ENCODE measurements around the gene SKAP1. TPM values are rescaled to one million over a fixed set of nuclear protein-coding genes. Genes with fewer than 3 reads are reported as not detected.

The SKAP1 gene
- total RNA-seq, 2 experiments from 2014 or later, result 1.2 TPM; not detected in 1

DNA sequence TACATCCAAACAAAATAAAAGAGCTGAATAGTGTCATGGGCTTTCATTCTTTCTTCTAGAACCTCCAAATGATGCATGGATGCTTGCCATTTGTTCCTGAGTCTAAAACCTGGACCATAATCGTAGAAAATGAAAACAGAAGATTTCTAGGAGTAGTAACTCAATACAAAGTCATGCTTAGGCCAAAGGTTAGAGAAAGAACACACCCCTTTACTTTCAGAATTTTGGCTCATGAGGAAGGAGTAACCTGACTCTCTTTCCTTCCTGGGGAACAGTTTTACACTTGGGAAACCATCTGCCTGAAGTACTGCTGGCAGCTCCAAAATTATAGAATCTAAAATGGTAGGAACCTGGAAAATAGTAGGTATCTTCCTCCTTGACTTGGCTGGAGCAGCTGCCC is 185.2 kb downstream of the SKAP1 start:
- ChIA-PET CTCF (ENCODE audit: unreplicated experiment) (no interaction called here), POLR2A (interaction anchor here (0.9 kb wide), 1 partner anchor 12 kb away, joined by 3 read pairs; no protein-coding TSS in a partner anchor)
- Histone ChIP-seq H3K9me3 (ENCODE audit: low read length) (no peaks in the 10 kb centered on the region), H4K20me1 (ENCODE audit: insufficient read depth, low read length) (no peaks in the 10 kb centered on the region), H2AFZ (ENCODE audit: low read length) (peak overlapping the region; percentile 73; the same call in 1 of the 2 replicates), H3K36me3 (ENCODE audit: insufficient read depth, low read length) (no peaks in the 10 kb centered on the region), H3K4me2 (ENCODE audit: low read length) (no peak overlapping the region), H3K9me2 (ENCODE audit: insufficient read depth, low read length) (no peaks in the 10 kb centered on the region), H3K4me1 (ENCODE audit: insufficient read depth, low read length, poor library complexity, severe bottlenecking) (peaks cover 5% of the 10 kb centered on the region), H3K4me3 (ENCODE audit: low read depth, low read length, poor library complexity, severe bottlenecking) (no peak overlapping the region), H3K79me2 (ENCODE audit: insufficient read depth, low read depth, low read length) (no peaks in the 10 kb centered on the region), H3K27ac (ENCODE audit: low read depth, low read length, poor library complexity, severe bottlenecking) (no peak overlapping the region)
- TF ChIP-seq, protein P1, sequence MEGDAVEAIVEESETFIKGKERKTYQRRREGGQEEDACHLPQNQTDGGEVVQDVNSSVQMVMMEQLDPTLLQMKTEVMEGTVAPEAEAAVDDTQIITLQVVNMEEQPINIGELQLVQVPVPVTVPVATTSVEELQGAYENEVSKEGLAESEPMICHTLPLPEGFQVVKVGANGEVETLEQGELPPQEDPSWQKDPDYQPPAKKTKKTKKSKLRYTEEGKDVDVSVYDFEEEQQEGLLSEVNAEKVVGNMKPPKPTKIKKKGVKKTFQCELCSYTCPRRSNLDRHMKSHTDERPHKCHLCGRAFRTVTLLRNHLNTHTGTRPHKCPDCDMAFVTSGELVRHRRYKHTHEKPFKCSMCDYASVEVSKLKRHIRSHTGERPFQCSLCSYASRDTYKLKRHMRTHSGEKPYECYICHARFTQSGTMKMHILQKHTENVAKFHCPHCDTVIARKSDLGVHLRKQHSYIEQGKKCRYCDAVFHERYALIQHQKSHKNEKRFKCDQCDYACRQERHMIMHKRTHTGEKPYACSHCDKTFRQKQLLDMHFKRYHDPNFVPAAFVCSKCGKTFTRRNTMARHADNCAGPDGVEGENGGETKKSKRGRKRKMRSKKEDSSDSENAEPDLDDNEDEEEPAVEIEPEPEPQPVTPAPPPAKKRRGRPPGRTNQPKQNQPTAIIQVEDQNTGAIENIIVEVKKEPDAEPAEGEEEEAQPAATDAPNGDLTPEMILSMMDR (conservative IDR thresholded peaks at IDR 0.05; ENCODE audit: low read length), result no peak
- TF ChIP-seq EZH2phosphoT487 (IDR thresholded peaks at IDR 0.05; ENCODE audit: borderline replicate concordance, low read depth, low read length), result no peak
- DNase-seq (ENCODE audit: low spot score), result no peak
- intact Hi-C loops (cut with micrococcal nuclease; ENCODE audit: unreplicated experiment), result no loop called here
- no TSS peak for BruUV-seq (replicated peaks)

DNA sequence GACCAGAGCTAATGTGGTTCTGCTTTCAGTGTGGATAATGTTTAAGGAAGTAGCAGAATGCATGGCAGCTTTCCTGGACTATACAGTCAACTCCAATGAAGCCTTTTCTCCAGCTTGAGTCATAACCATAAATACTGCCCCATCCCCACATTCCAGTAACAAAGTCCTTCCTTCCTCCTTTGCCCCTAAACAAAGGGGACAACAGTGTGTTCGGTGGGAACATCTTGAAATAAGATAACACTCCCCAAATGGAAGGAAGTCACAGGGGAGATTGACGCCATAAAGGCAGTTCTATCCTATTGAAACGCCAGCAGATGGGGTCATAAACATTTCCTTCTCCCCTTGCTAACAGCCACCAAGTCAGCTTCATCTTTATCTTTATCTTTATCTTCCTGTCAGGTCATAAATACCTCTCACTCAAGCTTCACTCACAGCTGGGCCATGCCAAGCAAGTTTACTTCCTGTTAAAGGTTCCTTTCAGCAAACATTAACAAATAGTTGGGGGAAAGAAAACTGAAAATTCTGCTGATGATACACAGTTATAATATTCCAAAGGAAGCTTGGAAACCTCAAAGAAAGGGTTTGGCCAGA is 185.8 kb downstream of the SKAP1 start:
- intact Hi-C loops (cut with micrococcal nuclease; ENCODE audit: unreplicated experiment), result no loop called here
- Histone ChIP-seq H3K4me3 (ENCODE audit: low read depth, low read length, poor library complexity, severe bottlenecking) (no peak overlapping the region), H3K4me2 (ENCODE audit: low read length) (no peak overlapping the region), H4K20me1 (ENCODE audit: insufficient read depth, low read length) (no peaks in the 10 kb centered on the region), H3K36me3 (ENCODE audit: insufficient read depth, low read length) (no peaks in the 10 kb centered on the region), H3K9me3 (ENCODE audit: low read length) (no peaks in the 10 kb centered on the region), H3K79me2 (ENCODE audit: insufficient read depth, low read depth, low read length) (no peaks in the 10 kb centered on the region), H3K27ac (ENCODE audit: low read depth, low read length, poor library complexity, severe bottlenecking) (no peak overlapping the region), H3K9me2 (ENCODE audit: insufficient read depth, low read length) (no peaks in the 10 kb centered on the region), H2AFZ (ENCODE audit: low read length) (peak overlapping the region; percentile 73; the same call in 1 of the 2 replicates), H3K4me1 (ENCODE audit: insufficient read depth, low read length, poor library complexity, severe bottlenecking) (peaks cover 5% of the 10 kb centered on the region)
- CTCF ChIA-PET (ENCODE audit: unreplicated experiment), result no interaction called here
- no TSS peak for BruUV-seq (replicated peaks)
- peak; percentile 29 for DNase-seq (ENCODE audit: low spot score)
- POLR2A ChIA-PET, result interaction anchor here (0.6 kb wide), 1 partner anchor 1742 kb away, joined by 3 read pairs; no protein-coding TSS in a partner anchor
- TF ChIP-seq, protein P1 (conservative IDR thresholded peaks at IDR 0.05; ENCODE audit: low read length), result no peak
- no peak for TF ChIP-seq EZH2phosphoT487 (IDR thresholded peaks at IDR 0.05; ENCODE audit: borderline replicate concordance, low read depth, low read length)

DNA sequence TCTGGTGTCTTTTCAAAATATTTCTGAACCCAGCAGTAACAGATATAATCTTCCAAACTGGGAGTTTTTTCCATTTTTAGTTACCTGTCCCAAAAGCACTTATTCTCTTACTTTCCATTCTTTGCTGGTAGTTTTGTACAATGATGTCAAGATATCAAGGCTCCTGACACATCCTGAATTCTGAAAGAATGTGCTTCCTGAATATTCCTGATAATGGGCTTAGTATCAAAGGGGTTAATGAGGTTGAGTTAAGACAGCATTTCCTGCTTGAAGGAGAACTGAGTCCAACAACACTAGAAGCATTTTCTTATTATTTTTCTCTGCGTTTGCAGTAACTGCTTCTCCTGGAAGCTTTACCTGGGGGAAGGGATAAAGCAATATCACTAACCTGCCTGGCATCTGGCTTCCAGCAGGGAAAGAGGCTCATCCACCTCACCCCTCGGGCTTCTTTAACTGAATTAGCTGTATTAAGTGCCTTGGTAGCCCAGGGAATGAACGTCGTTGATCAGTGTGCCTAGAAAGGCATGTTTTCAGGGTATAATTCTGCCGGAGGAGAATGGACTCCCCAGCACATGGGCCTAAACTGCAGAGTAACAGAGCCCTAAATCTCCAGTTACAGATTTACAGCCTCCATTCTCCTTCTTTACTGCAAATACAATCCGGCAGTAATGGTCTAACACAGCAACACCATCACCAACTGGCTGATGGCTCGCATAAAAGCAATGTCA is 188.1 kb downstream of the SKAP1 start:
- BruUV-seq (replicated peaks), result no TSS peak

More for the DNA sequence above, 188.1 kb downstream of the SKAP1 start:
- no peaks in the 10 kb centered on the region for H3K9me2 ChIP-seq (ENCODE audit: insufficient read depth, low read length)
- H4K20me1 ChIP-seq (ENCODE audit: insufficient read depth, low read length), result no peaks in the 10 kb centered on the region
- H3K4me3 ChIP-seq (ENCODE audit: low read depth, low read length, poor library complexity, severe bottlenecking), result no peak overlapping the region
- no peaks in the 10 kb centered on the region for H3K36me3 ChIP-seq (ENCODE audit: insufficient read depth, low read length)
- H3K9me3 ChIP-seq (ENCODE audit: low read length), result no peaks in the 10 kb centered on the region
- no peak overlapping the region for H3K27ac ChIP-seq (ENCODE audit: low read depth, low read length, poor library complexity, severe bottlenecking)
- H2AFZ ChIP-seq (ENCODE audit: low read length), result 0 out of 2 replicates have a peak overlapping the region, but pooled peaks have one; percentile 47
- POLR2A ChIA-PET, result interaction anchor here (1.0 kb wide), 1 partner anchor 101 kb away, joined by 3 read pairs; no protein-coding TSS in a partner anchor
- no peak for DNase-seq (ENCODE audit: low spot score)
- CTCF ChIA-PET (ENCODE audit: unreplicated experiment), result no interaction called here
- no peaks in the 10 kb centered on the region for H3K79me2 ChIP-seq (ENCODE audit: insufficient read depth, low read depth, low read length)
- intact Hi-C loops (cut with micrococcal nuclease; ENCODE audit: unreplicated experiment), result no loop called here
- H3K4me1 ChIP-seq (ENCODE audit: insufficient read depth, low read length, poor library complexity, severe bottlenecking), result peaks cover 5% of the 10 kb centered on the region
- no peak overlapping the region for H3K4me2 ChIP-seq (ENCODE audit: low read length)
- no peak for TF ChIP-seq EZH2phosphoT487 (IDR thresholded peaks at IDR 0.05; ENCODE audit: borderline replicate concordance, low read depth, low read length)

Measured in OCI-LY7 (cell line).